ENCODE results near the gene MICOS13. TPM values are rescaled to one million over a fixed set of nuclear protein-coding genes. Genes with fewer than 3 reads are reported as not detected.

Gene MICOS13
- total RNA-seq, 1 donor from 2014 or later, result 25.6 TPM

DNA sequence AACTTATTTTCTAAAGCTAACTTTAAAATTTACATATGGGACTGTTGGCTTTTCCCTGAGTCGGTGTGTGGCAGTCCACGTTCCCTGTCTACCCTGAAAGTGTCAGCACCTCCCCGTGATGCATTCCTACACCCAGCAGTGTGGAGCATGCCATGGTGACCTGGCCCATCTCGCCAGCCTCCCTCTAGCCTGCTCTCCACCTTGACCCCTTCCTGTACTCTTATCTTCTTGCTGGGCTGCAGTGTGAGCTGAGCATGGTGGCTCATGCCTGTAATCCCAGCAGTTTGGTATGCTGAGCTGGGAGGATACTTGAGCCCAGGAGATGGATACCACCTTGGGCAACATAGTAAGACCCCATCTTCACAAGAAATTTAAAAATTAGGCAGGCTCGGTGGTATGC, 25.4 kb downstream of the MICOS13 start:
- TF ChIP-seq, protein P1, sequence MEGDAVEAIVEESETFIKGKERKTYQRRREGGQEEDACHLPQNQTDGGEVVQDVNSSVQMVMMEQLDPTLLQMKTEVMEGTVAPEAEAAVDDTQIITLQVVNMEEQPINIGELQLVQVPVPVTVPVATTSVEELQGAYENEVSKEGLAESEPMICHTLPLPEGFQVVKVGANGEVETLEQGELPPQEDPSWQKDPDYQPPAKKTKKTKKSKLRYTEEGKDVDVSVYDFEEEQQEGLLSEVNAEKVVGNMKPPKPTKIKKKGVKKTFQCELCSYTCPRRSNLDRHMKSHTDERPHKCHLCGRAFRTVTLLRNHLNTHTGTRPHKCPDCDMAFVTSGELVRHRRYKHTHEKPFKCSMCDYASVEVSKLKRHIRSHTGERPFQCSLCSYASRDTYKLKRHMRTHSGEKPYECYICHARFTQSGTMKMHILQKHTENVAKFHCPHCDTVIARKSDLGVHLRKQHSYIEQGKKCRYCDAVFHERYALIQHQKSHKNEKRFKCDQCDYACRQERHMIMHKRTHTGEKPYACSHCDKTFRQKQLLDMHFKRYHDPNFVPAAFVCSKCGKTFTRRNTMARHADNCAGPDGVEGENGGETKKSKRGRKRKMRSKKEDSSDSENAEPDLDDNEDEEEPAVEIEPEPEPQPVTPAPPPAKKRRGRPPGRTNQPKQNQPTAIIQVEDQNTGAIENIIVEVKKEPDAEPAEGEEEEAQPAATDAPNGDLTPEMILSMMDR (conservative IDR thresholded peaks at IDR 0.05), result no peak
- H3K9me3 Mint-ChIP-seq, result no peaks in the 10 kb centered on the region
- peaks cover 35% of the 10 kb centered on the region for H3K36me3 Mint-ChIP-seq (ENCODE audit: low read depth)
- H3K4me1 Mint-ChIP-seq, result no peaks in the 10 kb centered on the region
- no peak overlapping the region for H3K27ac Mint-ChIP-seq (ENCODE audit: unreplicated experiment)
- no peaks in the 10 kb centered on the region for H3K27me3 Mint-ChIP-seq (ENCODE audit: low read depth)
- no peak overlapping the region for H3K4me3 Mint-ChIP-seq
- no peak for DNase-seq (ENCODE audit: low read depth, low spot score)

DNA sequence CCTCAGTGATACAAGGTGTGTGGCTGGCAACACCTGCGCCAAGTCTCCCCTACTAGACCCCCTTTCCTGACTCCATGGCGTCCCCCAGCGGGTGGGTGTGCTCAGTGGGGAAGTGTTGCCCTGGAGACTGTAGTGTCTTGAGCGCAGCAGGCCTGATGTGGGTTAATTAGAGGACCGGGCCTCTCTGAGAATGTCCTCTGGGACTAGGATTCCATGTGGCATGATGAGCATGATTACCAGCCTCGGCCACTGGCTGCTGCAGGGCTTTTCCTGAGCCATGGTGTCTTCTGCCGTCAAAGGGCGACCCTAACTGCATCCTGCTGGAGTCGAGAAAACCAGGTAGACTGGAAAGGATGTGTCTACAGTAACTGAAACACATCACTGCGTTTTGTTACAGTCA, 28.1 kb downstream of the MICOS13 start:
- H3K27ac Mint-ChIP-seq (ENCODE audit: unreplicated experiment), result no peak overlapping the region
- no peaks in the 10 kb centered on the region for H3K27me3 Mint-ChIP-seq (ENCODE audit: low read depth)
- TF ChIP-seq, protein P1 (conservative IDR thresholded peaks at IDR 0.05), result no peak
- H3K9me3 Mint-ChIP-seq, result no peaks in the 10 kb centered on the region
- no peaks in the 10 kb centered on the region for H3K4me1 Mint-ChIP-seq
- H3K4me3 Mint-ChIP-seq, result no peak overlapping the region
- peaks cover 31% of the 10 kb centered on the region for H3K36me3 Mint-ChIP-seq (ENCODE audit: low read depth)
- DNase-seq (ENCODE audit: low read depth, low spot score), result no peak

DNA sequence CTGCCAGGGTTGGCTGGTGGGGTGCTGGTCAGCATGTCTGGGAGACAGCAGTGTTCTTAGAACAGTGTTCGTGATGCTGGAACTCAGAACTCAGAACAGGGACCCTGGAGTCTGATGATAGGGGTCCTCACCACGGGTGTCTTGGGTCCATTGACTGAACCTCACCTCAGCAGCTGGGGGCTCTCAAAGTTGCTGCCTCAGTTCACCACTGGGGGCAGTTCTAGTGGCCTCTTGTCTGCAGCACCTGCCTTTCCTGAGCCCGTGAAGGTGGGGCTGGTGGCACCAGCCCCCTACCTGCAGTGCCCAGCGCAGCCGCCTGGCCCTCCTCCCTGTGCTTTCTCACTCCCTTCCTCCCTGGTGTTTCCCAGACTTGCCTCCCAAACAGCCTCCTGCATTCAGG, 29.0 kb downstream of the MICOS13 start:
- Mint-ChIP-seq H3K4me3 (no peak overlapping the region), H3K36me3 (ENCODE audit: low read depth) (peaks cover 36% of the 10 kb centered on the region), H3K27me3 (ENCODE audit: low read depth) (no peaks in the 10 kb centered on the region), H3K9me3 (no peaks in the 10 kb centered on the region), H3K27ac (ENCODE audit: unreplicated experiment) (no peak overlapping the region), H3K4me1 (no peaks in the 10 kb centered on the region)
- TF ChIP-seq, protein P1 (conservative IDR thresholded peaks at IDR 0.05), result no peak
- no peak for DNase-seq (ENCODE audit: low read depth, low spot score)

DNA sequence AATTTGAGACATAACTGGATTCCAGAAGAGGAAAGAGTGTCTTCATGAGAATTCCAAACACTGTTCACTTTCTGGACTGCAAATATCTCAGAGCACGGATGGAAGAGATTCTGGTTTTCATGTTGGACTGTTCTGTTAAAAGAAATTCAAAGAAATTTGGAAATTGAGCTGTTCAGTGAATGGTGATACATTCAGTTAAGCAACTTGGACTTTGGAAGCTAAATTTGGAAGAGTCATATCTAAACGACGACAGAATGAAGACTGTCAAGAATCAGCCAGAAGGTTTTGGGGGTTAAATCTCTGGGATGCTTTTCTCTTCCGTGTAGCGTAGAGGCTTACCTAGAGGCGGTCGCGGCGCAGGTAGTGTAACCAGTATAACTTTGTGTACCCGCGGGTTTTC, 31.9 kb downstream of the MICOS13 start:
- no peak overlapping the region for H3K27ac Mint-ChIP-seq (ENCODE audit: unreplicated experiment)
- TF ChIP-seq, protein P1 (conservative IDR thresholded peaks at IDR 0.05), result no peak
- H3K36me3 Mint-ChIP-seq (ENCODE audit: low read depth), result peaks cover 30% of the 10 kb centered on the region
- no peaks in the 10 kb centered on the region for H3K27me3 Mint-ChIP-seq (ENCODE audit: low read depth)
- H3K4me1 Mint-ChIP-seq, result peaks cover 3% of the 10 kb centered on the region
- H3K4me3 Mint-ChIP-seq, result no peak overlapping the region
- no peak for DNase-seq (ENCODE audit: low read depth, low spot score)
- H3K9me3 Mint-ChIP-seq, result no peaks in the 10 kb centered on the region

DNA sequence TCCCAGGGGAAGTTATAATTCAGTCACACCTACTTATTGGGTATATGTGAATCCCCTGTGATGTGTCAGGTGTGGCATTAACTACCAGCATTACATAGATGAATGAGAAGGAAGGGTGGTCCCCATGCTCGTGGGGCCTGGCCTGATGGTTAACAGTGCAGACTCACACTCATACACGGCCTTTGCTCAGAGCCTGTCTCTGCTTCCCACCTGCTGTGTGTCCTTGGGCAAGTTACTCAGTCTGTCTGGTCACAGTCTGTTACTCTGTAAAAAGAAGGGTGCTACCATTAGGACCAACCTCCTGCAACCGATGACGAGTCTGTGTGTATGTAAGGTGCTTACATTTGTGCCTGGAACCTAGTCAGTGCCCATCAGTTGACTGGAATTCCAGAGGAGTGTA, 33.6 kb downstream of the MICOS13 start:
- Mint-ChIP-seq H3K4me3 (no peak overlapping the region), H3K9me3 (no peaks in the 10 kb centered on the region), H3K4me1 (peaks cover 3% of the 10 kb centered on the region), H3K36me3 (ENCODE audit: low read depth) (peaks cover 22% of the 10 kb centered on the region), H3K27ac (ENCODE audit: unreplicated experiment) (no peak overlapping the region), H3K27me3 (ENCODE audit: low read depth) (no peaks in the 10 kb centered on the region)
- DNase-seq (ENCODE audit: low read depth, low spot score), result no peak
- TF ChIP-seq, protein P1 (conservative IDR thresholded peaks at IDR 0.05), result no peak

DNA sequence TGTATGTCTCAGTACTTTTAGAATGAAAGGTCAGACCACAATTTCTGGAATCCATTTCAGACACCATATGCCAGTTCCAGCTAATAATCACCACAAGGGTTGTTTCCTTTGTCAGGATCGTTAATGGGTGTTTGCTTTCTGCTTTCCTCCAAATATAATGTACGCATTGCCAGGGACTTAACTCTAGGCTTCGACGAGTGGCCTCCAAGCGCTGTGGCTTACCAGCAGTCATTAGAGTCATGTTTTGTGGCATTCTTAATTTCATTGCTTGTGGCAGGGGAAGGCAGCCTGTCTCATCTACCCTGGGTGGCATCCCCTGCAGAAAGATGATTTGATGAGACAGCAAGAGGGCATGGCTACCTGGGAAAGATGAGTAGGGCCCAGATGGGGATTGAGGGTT, 34.9 kb downstream of the MICOS13 start:
- no peak for DNase-seq (ENCODE audit: low read depth, low spot score)
- TF ChIP-seq, protein P1 (conservative IDR thresholded peaks at IDR 0.05), result no peak
- Mint-ChIP-seq H3K27ac (ENCODE audit: unreplicated experiment) (no peak overlapping the region), H3K36me3 (ENCODE audit: low read depth) (peaks cover 21% of the 10 kb centered on the region), H3K4me1 (peaks cover 3% of the 10 kb centered on the region), H3K4me3 (no peak overlapping the region), H3K27me3 (ENCODE audit: low read depth) (no peaks in the 10 kb centered on the region), H3K9me3 (no peaks in the 10 kb centered on the region)
